NCI-H82 treated with DMSO at 0.1 percent for 48 hours (cell line): ENCODE measurements around the gene GPX3.

Source experiments
- DNase-seq: peaks from one replicate; lab custom pipeline; 2025; ENCODE audit not compliant: unreplicated experiment; lab: John Stamatoyannopoulos, UW

GPX3 gene

GRCh38 chr5:151033217-151033934, 13.0 kb downstream of the GPX3 start:
- no peak for DNase-seq

GRCh38 chr5:151034422-151035379, 14.3 kb downstream of the GPX3 start:
- DNase-seq, result no peak

GRCh38 chr5:151036556-151036955, 16.2 kb downstream of the GPX3 start:
- DNase-seq, result peak; percentile 29

- DNase-seq, result no peak
Observed at GRCh38 chr5:151037561-151038411, 17.4 kb downstream of the GPX3 start.

GRCh38 chr5:151038412-151038745, 18.0 kb downstream of the GPX3 start:
- no peak for DNase-seq

GRCh38 chr5:151038801-151039238, 18.4 kb downstream of the GPX3 start:
- DNase-seq, result no peak

- no peak for DNase-seq
Observed at GRCh38 chr5:151039665-151040064, 19.3 kb downstream of the GPX3 start.

- DNase-seq, result no peak
Observed at GRCh38 chr5:151040211-151040747, 19.9 kb downstream of the GPX3 start.

- no peak for DNase-seq
Observed at GRCh38 chr5:151041577-151042268, 21.3 kb downstream of the GPX3 start.

- no peak for DNase-seq
Observed at GRCh38 chr5:151042453-151043093, 22.2 kb downstream of the GPX3 start.

GRCh38 chr5:151047814-151048425, 27.5 kb downstream of the GPX3 start:
- no peak for DNase-seq

GRCh38 chr5:151048526-151048925, 28.1 kb downstream of the GPX3 start:
- DNase-seq, result no peak

- DNase-seq, result peak; percentile 45
Observed at GRCh38 chr5:151051066-151051930, 30.9 kb downstream of the GPX3 start.

GRCh38 chr5:151051931-151052608, 31.7 kb downstream of the GPX3 start:
- no peak for DNase-seq

GRCh38 chr5:151052836-151053235, 32.4 kb downstream of the GPX3 start:
- no peak for DNase-seq

GRCh38 chr5:151053796-151054462, 33.5 kb downstream of the GPX3 start:
- DNase-seq, result no peak

GRCh38 chr5:151054709-151055108, 34.3 kb downstream of the GPX3 start:
- no peak for DNase-seq
